Sigmoid colon (tissue), 4 donors: ENCODE measurements around the gene IL24.

Source experiments
- EP300 ChIP-seq, 4 donors: sonication (generic); formaldehyde crosslinking; IDR thresholded peaks; one replicate each; pipeline ENCODE4 v1.6.1; 2017; ENCODE audit warnings: antibody characterized with exemption in 4 of 4
- POLR2A ChIP-seq, 2 donors: fragments of 450-650 bp; IDR thresholded peaks; one replicate each; pipeline ENCODE4 v1.6.1; 2016; ENCODE audit warnings: antibody characterized with exemption in 2 of 2, mild to moderate bottlenecking in 2 of 2, moderate library complexity in 2 of 2
- POLR2AphosphoS5 ChIP-seq, 4 donors: sonication (generic); formaldehyde crosslinking; IDR thresholded peaks; one replicate each; pipeline ENCODE4 v1.6.1; 2017; ENCODE audit warnings: antibody characterized with exemption in 4 of 4
- TF ChIP-seq, protein P1 (sequence below), 4 experiments: fragments of 450-650 bp in 3 of 4; fragments of 200-600 bp in 1 of 4; IDR thresholded peaks; one replicate each; pipeline ENCODE4 v1.5.1; 2016 to 2019; ENCODE audit warnings: antibody characterized with exemption in 4 of 4, mild to moderate bottlenecking in 3 of 4, moderate library complexity in 2 of 4

GRCh38 chr1:206899717-206900116, 2.5 kb downstream of the IL24 start:
- TF ChIP-seq, protein P1, sequence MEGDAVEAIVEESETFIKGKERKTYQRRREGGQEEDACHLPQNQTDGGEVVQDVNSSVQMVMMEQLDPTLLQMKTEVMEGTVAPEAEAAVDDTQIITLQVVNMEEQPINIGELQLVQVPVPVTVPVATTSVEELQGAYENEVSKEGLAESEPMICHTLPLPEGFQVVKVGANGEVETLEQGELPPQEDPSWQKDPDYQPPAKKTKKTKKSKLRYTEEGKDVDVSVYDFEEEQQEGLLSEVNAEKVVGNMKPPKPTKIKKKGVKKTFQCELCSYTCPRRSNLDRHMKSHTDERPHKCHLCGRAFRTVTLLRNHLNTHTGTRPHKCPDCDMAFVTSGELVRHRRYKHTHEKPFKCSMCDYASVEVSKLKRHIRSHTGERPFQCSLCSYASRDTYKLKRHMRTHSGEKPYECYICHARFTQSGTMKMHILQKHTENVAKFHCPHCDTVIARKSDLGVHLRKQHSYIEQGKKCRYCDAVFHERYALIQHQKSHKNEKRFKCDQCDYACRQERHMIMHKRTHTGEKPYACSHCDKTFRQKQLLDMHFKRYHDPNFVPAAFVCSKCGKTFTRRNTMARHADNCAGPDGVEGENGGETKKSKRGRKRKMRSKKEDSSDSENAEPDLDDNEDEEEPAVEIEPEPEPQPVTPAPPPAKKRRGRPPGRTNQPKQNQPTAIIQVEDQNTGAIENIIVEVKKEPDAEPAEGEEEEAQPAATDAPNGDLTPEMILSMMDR (IDR thresholded peaks at IDR 0.05) = no peak
- TF ChIP-seq POLR2AphosphoS5 (IDR thresholded peaks at IDR 0.05) (no peak), POLR2A (IDR thresholded peaks at IDR 0.05) (no peak), EP300 (IDR thresholded peaks at IDR 0.05) (no peak)
